GM12878 (cell line): ENCODE results near the gene IRAK4.

Experiments
- YY1 ChIP-seq: IDR thresholded peaks from 2 replicates; pipeline ENCODE4 v1.6.1; 2011; ENCODE audit warnings: low read depth, mild to moderate bottlenecking, low read length
- TF ChIP-seq, protein P1 (sequence below): fragments of 450-650 bp; IDR thresholded peaks from 2 replicates; pipeline ENCODE4 v1.6.1; 2016; ENCODE audit warnings: mild to moderate bottlenecking, moderate library complexity, borderline replicate concordance

DNA sequence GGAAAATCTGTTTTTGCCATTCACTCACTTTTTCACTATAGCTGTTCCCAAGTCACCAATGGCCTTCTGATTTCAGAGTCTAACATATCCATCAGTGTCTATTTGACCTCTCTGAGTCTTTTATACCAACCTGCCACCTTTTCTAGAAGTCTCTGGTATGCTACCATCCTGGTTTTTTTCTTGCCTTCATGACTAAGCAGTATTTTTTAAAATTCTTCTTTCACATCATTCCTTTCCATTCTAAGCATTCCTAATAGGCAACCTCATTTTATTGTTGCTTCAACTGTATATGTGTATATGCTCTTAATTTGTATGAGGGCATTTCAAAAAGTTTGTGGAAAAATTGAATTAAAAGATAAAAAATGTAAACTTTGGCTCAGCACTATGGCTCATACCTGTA is 5.0 kb downstream of the IRAK4 start:
- TF ChIP-seq, protein P1, sequence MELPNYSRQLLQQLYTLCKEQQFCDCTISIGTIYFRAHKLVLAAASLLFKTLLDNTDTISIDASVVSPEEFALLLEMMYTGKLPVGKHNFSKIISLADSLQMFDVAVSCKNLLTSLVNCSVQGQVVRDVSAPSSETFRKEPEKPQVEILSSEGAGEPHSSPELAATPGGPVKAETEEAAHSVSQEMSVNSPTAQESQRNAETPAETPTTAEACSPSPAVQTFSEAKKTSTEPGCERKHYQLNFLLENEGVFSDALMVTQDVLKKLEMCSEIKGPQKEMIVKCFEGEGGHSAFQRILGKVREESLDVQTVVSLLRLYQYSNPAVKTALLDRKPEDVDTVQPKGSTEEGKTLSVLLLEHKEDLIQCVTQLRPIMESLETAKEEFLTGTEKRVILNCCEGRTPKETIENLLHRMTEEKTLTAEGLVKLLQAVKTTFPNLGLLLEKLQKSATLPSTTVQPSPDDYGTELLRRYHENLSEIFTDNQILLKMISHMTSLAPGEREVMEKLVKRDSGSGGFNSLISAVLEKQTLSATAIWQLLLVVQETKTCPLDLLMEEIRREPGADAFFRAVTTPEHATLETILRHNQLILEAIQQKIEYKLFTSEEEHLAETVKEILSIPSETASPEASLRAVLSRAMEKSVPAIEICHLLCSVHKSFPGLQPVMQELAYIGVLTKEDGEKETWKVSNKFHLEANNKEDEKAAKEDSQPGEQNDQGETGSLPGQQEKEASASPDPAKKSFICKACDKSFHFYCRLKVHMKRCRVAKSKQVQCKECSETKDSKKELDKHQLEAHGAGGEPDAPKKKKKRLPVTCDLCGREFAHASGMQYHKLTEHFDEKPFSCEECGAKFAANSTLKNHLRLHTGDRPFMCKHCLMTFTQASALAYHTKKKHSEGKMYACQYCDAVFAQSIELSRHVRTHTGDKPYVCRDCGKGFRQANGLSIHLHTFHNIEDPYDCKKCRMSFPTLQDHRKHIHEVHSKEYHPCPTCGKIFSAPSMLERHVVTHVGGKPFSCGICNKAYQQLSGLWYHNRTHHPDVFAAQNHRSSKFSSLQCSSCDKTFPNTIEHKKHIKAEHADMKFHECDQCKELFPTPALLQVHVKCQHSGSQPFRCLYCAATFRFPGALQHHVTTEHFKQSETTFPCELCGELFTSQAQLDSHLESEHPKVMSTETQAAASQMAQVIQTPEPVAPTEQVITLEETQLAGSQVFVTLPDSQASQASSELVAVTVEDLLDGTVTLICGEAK, result no peak
- TF ChIP-seq YY1, result no peak
